HUDEP-2 (cell line): ENCODE measurements around the gene RASA3.
"Not testable (repeated sequence)": the region's sequence is repeated elsewhere in the genome, so short reads cannot be mapped to it uniquely, and the experiment has no call there.

Experiments
- DNase-seq, 76 experiments: peaks; one replicate each; lab custom pipeline; 2025; ENCODE audit not compliant: unreplicated experiment in 76 of 76; lab: John Stamatoyannopoulos, UW

Gene RASA3

DNA sequence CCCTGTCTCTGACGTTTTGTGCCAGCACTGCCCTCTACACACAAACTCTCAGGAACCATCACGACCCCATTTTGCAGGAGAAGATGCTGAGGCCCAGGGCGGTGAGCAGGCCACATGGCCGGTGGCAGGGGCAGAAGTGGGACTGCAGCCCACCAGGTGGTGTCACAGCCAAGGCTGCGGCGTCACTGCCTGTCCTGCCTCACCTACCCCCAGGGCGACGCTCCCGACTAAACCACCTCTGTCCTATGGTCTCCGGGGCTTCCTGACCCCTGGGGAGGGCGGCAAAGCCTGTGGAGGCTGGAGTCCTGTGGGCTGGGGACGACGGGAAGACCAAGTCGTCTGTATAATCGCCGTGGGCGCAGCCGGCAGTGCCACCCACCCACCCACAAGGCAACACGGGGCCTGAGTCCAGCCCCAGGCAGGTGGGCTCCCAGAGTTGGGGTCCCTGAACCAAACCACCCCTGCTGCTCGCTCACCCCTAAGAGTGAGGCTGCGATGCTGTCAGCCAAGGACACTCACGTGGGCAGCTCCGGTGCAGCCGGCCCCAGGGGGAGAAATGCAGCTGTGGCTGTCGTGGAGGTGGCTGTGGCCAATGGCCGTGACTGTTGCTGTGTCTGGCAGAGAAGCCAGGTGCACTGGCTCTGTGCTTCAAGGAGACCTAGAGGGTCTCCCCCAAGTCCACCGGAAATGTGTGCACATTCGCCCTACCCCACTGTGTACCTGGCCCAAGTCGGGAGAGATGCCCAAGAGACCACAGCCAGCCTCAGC is 29.7 kb downstream of the RASA3 start:
- no peak for DNase-seq

DNA sequence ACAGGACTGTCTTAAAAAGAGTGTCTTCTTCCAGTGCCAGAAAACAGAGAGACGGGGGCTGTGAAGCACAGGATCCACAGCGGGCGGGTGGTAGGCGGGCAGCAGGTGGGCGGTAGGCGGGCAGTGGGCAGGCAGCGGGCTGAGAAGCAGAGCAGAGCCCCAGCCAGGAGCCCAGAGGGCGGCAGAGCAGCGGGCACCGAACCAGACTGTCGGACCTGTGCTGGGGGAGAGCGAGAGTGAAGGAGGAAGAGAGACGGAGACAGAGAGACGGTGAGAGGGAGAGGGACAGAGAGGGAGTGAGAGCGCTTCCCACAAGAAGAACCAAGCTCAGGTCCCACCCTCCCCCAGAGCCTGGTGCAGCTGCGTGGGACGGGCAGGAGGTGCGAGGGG is 30.3 kb downstream of the RASA3 start:
- no peak for DNase-seq

DNA sequence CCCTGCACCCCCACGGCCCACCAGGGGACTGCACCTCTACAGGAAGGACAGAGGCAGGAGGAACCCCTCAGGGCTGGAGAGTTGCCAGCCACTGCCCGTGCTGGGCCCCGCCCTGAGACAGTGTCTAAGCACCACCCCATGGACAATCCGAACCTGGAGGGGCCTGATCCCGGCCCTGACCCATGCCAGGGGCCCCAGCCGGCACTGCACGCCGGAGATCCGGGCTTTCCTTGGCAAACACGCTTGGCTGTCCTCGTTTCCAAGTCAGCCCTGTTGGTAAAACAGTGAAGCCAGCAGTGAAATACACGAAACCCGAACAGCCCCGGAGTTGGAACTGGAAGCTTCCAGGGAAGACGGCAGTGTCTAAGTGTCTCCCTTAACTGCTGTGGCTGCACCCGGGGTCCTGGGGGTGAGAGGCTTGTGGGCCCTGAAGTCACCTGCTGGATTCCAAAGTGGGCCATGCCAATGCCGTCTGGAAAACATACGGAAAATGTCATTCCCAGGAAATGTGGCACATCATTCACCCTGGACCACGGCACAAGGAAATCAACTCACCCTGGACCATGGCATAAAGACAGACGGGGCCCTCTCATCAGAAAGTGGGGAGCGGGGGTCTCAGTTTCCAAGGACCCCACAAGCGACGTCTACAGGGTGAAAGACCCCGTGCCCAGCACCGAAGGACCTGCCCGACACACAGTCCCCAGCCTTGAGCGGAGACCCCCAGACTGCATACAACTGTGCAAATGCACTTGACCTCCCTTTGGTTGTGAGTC is 30.9 kb downstream of the RASA3 start:
- peak in 1 of 76 experiments; percentile 25 for DNase-seq

DNA sequence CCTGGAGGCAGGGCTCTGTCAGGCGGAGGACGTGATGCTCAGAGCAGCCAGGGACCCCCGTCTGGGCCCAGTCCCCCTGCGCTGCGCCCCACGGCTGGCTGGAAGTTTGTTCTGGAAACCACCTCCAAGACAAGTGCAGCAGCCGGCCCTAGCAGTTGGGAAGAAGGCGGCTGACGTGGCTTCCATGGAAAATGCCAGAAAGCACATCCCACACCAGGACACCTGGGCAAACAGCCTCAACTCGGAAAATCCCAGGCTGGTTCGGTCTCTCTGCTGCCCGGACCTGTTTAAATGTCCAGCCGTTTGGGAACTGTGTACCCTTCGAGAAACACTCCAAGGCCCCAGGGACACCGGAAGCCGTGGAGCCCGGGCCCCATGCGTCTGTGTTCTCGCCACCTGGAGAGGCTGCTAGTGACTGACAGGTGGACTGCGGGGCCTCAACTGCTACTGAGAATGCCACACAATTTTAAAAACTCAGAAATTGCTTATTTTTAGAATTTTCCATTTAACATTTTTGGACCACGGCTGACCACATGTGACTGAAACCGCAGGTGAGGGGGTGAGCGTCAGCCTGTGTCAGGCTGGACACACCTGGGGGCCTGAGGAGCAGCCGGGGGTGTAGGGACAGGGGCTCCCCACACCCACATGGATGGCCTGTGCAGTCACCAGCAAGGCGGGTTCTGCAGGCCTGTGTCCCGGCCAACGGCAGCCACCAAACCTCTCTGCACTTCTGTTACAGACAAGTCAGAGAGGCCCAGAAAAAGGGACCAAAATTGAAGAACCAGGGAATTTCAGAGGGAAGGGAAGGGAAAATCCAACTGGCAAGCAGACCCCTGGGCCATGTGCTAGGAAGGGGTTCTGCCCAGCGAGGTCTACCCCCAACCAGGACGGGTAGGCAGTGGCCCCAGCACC is 31.7 kb downstream of the RASA3 start:
- no peak for DNase-seq

DNA sequence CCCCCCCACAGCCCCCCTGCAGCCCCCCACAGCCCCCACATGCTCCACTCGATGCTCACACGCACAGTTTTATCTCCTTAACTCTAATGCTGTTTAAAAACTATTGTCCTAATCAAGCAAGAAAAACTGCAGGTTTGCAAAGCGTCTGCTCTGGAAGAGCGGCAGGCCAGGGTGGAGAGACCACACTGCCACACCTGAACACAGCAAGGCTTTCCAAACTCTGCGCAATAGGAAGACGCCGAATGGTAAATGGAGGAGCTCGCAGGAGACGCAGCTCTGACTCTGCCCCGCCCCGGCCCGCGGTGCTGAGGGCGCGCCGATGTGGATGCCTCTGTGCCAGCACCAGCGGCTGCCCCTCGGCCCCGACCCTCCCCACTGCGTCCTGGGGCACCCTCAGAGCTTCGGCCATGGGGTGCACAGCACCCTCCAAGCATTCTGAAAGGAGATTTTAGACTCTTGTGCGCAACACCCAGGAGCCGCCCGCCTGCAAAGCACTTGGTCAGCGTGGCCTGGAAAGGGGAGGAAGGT is 32.4 kb downstream of the RASA3 start:
- DNase-seq, result no peak

DNA sequence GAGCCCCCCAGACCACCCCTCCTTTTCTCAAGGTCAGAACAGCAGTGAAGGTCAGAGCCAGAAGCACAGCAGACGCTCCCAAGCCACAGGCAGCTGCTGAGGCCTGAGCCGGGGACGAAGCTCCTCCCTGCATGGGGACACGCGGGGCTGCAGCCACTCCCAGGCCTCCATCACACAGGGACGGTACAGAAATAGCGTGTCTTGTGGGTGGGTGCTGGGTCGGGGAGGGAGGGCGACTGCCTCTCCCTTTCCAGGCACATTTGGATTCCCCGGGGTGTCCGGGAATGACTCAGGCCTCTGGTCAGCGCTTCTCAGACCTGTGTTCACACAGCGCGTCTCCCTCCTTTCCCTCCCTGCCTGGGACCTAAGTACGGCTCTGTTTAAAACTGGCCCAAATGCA is 33.2 kb downstream of the RASA3 start:
- no peak for DNase-seq

DNA sequence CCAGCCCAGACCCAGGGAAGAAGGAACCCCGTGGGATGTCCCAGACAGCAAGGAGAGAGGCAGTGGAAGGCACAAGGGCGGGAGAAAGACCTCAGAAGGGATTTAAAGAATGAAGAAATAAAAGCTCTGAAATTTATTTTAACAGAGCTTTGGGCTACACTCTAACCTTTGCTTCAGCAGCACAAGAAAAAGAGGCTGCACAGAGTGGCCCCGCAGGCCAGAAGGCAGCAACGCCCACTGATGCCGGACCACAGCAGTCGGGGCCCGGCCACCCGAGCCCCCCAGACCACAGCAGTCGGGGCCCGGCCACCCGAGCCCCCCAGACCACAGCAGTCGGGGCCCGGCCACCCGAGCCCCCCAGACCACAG is 33.8 kb downstream of the RASA3 start:
- DNase-seq, result not testable (repeated sequence)

DNA sequence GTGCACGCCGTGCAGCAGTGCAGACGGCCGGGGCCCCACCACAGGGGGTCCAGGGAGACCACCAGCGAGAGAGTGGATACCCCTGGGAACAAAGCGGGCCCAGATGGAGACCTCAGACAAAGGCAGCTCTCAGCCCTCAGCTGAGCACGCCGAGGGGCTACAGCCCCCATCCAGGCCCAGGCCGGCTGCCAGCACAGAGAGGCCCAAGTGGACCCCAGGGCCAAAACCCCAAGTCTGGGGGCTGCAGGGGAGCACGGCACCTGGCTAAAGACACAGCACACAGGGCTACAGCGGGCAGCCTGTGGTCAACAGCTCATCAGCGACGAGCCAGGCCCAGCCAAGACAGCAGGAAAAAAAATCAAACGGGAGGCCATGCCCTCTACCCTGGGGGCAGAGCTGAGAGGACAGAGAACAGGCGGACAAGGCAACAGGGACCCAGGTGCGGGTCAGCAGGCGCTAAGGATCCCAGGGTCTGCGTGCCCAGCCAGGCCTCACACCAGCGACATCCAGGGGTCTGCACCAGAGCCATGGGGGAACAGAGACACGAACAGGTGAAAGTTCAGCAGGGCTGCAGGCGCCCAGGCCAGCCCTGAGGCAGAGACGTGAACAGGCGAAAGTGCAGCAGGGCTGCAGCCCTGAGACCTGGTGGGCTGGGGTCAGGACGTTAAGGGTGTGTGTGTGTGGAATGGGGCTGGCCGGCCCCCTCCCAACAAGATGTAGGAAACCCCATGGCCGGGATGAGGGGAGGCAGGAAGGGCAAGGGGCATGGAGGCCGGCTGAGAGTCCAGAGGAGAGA is 34.3 kb downstream of the RASA3 start:
- no peak for DNase-seq

DNA sequence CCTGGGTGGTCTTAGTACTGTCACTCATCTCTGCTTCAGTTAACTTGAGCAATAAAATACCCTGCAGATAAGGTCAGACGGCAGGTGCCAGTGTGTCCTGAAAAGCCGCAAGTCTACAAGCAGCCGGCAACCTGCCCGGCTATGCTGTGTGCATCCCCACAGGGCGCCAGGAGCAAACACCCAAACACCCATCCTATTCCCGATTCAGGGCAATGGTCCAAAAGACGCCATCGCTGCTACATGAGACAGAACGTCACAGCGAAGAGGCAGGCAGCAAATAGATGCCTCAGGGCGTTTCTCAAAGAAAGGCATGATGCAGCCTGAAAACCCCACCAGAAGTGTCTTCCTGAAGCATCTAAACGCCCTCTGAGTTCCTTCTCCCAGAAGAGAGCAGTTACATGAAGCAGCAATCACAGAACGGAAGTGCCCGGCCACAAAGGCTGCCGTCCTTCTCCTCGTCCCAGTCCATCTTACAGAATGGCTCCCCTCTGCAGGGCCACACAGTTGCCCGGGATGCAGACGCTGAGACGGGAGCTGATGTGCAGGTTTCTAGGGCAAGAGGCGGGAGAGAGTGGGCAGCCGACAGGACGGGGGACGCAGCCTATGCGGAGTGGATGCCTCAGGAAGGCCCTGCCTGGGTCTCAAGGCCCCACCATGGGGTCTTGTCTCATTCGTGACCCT is 35.1 kb downstream of the RASA3 start:
- no peak for DNase-seq

DNA sequence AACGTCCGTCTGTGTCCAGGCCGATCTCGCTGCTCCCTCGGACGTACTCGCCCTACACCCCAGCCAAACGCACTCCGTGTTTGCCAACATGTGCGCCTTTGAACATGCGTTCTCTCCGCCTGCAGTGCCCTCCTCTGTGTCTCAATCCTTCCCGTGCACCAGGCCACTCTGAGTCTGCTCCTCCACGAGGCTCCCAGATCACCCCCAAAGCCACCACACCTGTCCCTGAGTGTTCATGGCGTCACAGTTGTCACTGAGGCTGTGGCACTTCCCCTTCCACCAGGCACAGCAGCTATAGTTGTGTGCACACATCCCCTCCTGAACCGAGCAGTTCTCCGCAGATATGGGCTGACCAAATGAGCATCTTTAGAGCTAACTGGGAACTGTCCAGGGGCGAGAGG is 35.6 kb downstream of the RASA3 start:
- DNase-seq, result no peak

DNA sequence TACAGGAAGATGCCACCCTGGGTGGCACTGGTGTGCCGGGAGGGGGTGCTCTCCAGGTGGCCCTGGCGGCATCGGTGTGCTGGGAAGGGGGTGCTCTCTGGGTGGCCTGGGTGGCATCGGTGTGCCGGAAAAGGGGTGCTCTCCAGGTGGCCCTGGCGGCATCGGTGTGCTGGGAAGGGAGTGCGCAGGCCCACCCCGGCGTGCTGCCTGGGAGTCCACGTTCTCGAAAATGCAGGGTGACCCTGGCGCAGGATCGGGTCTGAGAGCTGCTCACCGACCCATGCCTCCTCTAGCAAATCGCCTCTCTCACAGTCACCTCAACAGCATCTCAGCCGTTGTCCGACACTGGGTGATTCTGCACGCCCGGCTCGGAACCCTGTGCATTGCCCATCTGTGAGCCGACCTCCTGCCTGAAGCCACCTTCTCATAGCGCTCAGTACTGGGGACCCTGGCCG is 36.4 kb downstream of the RASA3 start:
- no peak for DNase-seq

DNA sequence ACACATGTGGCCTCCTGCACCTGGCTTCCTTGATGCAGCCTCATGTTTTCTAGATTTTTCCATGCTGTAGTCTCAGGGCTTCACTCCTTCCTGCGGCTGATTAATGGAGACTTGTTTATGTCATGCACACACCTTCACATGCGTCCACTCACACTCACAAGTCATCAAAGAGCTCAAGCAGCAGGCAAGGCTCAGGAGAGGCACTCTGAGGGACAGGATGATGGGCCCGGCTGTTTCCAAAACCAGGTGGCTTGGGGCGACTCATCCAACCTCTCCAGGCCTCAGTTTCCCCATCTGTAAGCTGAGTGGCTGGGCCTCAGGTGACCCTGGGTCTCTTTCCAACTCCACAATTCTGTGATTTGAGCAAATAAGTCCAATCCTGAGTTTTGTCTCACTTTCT is 36.9 kb downstream of the RASA3 start:
- DNase-seq, result no peak

DNA sequence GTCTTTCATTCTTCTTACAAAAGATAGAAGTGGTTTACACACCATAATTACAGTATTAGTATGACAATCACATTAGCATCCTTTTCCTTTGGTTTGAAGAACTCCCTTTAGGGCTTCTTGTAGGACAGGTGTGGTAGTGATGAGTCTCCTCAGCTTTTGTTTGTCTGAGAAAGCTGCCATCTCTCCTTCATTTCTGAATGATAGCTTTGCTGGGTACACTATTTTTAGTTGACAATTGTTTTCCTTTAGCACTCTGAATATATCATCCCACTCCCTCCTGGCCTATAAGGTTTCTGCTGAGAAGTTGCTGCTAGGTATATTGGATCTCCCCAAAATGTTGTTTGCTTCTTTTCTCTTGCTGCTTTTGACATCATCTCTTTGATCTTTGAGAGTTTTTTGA is 39.3 kb downstream of the RASA3 start:
- no peak for DNase-seq

DNA sequence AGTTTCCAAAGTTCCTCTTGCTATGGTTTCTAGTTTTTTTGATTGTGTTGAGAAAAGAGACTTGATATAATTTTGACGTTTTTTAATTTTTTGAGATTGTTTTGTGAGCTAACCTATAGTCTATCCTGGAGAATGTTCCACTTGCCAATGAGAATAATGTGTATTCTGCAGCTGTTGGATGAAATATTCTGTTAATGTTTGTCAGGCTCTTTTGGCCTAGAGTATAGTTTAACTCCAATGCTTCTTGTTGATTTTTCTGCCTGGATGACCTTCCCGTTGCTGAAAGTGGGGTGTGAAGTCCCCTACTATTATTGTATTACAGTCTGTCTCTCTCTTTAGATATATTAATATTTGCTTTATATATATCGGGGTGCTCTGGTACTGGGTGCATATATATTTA is 40.0 kb downstream of the RASA3 start:
- DNase-seq, result no peak

DNA sequence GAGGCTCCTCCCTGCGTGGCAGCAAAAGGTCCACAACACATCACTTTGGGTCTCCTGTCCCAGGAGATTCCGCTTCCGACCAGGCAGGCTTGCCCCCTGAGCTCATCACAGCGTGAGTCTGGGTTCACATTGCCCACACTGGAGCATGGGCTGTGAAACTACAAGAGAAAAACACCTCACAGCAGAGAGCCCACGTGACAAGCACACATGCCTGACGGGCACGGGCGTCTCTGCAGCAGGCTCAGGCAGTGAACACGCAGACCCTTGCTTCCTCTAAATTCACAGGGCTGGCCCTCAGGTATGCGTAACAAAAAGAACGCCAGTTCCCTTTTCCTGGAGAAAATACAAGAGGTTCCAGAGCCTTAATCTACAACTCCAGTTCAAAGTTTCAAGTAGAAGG is 41.9 kb downstream of the RASA3 start:
- no peak for DNase-seq

DNA sequence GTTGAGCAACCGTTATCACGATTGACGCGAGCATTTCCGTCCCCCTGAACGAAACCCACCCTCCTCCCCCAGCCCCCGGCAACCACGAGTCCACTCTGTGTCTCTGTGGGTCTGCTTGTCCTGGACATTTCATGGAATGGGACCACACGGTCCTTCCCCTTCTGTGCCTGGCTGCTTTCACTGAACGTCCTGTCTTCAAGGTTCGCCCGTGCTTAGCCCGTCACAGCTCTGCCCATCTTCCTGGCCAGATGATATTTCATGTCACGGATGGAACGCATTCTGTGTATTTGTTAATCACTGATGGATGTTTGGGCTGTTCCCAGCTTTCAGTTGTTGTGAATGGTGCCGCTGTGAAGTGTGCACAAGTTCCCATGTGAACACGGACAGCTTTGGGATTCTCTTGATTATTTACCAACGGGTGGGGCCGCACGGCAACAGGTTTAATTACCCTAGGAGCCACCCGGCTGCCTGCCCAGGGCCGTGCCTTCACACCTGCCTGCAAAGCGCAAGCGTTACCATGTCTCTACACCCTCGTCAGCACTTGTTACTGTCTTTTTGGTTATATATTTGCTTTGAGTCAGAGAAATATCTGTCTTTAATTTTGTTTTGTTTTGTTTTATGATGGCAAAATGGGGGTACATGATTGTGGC is 42.5 kb downstream of the RASA3 start:
- DNase-seq, result no peak

DNA sequence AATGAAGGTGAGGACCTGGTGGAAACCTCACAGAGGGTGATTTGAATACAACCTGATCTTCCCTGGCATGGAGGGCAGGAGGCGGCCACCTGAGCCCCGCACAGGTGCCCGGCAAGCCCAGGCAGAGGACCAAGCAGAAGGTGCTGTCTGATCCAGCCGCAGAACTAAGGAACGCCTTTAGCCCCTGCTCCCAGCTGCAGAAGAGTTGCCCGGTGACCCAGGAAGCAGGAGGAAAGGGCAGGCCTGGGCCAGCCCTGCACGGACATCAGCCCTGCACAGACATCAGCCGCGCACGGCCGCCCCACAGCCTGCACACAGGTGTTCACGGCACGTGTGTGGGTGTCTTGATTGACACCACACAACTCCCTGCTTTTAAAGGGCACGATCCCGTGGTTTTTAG is 43.1 kb downstream of the RASA3 start:
- DNase-seq, result no peak

DNA sequence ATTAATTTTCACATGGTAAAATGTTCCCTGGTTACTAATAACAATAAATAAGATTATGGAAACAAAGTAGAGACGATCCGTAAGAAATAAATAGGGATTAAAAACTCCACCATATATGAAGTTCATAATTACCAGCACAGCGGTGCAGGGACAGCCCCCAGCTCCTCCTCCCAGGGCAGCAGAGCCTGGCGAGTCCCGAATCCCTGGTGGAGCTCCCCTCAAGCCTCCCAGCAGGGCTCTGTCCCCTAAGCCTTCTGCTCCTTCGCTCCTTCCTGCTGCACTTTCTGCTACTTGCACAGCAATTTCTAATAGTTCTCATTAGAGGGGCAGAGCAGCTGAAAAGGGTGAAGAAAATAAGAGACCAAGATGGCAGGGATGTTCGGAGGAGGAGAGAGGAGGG is 43.6 kb downstream of the RASA3 start:
- DNase-seq, result no peak

DNA sequence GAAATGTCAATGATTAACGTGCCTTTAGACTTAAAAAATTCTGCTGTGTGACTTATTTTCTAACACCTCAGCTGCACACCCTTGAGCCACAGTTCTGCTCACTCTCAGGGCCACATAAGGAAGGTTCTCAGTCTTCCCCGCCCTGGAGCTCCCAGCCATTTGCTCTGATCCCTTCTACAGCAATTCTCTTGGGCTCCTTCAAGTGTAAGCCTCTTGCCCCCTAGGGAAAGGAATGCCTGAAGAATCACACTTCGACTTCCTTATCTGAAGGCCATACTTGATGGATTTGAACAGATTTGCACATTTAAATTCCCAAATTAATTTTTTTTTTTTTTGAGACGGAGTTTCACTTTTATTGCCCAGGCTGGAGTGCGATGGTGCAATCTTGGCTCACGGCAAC is 44.2 kb downstream of the RASA3 start:
- DNase-seq, result no peak
